ENCODE data around the gene MRPL11.
"Not testable (repeated sequence)": the region's sequence is repeated elsewhere in the genome, so short reads cannot be mapped to it uniquely, and the experiment has no call there.

Gene MRPL11

DNA sequence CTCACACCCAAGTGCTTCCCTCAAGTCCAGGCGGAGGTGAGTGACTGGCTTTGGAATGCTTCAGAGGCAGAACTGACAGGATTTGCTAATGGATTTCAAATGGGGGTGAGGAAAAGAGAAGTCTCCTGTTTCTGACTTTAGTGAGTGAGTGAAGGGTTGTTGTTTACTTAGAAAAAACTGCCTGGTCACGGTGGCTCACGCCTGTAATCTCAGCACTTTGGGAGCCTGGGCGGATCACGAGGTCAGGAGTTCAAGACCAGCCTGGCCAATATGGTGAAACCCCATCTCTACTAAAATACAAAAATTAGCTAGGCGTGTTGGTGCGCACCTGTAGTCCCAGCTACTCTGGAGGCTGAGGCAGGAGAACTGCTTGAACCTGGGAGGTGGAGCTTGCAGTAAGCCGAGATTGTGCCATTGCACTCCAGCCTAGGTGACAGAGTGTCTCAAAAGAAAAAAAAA is 6.7 kb downstream of the MRPL11 start:
- DNase-seq (ENCODE audit: low spot score); FAIRE-seq: not testable (repeated sequence)

DNA sequence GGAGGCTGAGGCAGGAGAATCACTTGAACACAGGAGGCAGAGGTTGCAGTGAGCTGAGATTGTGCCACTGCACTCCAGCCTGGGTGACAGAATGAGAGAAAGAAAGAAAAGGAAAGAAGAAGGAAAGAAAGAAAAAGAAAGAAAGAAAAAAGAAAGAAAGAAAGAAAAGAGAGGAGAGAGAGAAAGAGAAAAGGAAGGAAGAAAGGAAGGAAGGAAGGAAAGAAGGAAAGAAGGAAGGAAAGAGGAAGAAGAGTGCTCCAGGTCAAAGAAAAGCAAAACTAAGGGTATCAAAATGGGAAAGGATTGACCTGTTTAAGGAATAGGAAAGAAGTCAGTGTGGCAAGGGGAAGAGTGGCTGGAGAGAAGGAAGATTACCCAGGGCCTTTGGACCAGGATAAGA is 7.4 kb downstream of the MRPL11 start:
- DNase-seq (ENCODE audit: low spot score); FAIRE-seq: not testable (repeated sequence)

DNA sequence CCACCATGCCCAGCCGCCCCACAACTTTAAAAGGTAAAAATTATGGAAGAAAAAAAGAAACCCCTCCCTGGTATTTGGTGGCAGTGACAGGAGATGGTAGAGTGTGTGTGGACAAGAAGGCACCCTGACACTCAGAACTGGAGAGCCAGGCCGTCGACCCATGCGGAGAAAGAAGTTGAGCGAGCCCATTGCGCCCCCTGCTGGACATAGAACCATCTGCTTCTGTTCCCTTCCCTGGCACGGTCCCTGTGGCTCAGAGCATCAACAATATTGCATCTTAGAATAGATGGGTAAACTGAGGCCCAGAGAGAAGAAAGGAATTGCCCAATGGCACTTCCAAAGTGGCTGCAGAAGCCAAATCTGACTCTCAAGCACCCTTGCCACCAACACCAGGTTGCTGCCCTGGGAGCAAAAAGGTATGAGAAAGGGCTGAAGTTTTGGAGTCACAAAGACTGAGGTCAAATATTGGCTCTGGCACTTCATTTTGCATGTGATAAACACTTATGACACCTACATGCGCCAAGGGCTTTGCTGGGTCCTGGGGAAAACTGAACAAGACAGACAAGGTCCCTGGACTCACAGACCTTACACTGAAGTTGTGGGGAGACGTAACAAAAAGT is 8.6 kb downstream of the MRPL11 start:
- FAIRE-seq (no peak), DNase-seq (ENCODE audit: low spot score) (peak; percentile 15)

DNA sequence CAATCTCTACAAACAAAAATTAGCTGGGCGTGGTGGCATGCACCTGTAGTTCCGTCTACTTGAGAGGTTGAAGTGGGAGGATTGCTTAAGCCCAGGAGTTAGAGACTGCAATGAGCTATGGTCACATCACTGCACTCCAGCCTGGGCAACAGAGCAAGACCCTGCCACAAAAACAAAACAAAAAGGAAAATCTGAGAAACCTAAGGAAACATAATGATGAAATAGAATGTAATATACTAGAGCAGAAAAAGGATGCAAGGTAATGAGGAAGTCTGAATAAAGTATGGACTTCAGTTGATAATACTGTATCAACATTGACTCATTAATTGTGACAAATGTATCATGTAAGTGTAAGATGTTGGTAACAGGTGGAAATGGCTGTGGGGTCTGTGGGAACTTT is 9.7 kb downstream of the MRPL11 start:
- DNase-seq (ENCODE audit: low spot score): no peak
- no peak for FAIRE-seq

DNA sequence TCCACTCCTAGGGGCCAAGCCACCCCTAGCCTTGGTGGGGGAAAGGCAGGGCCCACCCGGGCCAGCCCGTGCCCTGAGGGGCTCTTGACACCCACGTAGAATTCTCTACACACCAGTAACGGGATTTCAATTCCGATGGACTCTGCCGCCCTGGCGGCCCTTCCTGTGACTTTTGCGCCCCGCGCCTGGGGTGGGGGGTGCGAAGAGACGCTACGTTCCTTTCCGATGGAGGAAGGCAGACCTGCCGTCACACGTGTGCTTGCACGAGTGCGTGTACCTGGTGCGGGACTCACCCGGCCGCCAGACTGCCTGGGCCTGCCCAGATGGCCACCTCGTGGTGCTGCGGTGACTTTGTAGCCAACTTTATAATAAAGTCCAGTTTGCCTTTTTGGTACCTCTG is 12.3 kb downstream of the MRPL11 start:
- no peak for FAIRE-seq

DNA sequence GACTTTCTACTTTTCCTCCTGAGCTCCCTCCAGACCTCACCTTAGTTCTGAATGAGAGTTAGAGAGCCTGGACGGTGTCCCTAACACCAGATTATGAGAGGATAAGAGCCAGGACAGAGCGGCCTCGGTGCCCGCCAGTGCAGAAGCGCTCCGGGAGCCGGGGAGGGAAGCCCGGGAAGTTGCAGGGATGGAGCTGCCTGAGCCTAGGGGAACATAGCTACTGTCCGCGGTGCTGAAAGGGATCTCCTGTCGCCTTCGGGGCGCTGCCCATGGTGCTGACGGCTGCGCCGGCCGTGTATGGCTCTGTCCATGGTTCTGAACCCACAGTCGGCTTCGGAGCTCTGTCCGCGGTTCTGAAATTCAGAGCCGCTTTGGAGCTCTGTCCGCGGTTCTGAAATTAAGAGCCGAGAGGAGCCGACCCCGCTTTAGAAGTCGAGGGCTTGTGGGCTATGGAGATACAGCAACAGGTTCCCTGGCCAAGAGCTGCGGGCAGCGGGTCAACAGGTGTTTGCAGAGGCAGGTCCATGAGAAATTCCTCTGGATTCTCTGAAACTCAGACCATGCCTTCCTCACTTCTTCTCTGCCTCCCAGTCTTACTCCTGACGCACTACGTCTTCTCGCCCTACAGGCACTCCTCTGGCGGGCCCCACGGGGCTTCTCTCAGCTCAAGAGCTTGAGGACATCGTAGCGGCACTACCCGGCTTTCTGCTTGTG is 17.0 kb downstream of the MRPL11 start:
- FAIRE-seq: no peak

More for the DNA sequence above, 12.3 kb downstream of the MRPL11 start:
- no peak for DNase-seq (ENCODE audit: low spot score)

DNA sequence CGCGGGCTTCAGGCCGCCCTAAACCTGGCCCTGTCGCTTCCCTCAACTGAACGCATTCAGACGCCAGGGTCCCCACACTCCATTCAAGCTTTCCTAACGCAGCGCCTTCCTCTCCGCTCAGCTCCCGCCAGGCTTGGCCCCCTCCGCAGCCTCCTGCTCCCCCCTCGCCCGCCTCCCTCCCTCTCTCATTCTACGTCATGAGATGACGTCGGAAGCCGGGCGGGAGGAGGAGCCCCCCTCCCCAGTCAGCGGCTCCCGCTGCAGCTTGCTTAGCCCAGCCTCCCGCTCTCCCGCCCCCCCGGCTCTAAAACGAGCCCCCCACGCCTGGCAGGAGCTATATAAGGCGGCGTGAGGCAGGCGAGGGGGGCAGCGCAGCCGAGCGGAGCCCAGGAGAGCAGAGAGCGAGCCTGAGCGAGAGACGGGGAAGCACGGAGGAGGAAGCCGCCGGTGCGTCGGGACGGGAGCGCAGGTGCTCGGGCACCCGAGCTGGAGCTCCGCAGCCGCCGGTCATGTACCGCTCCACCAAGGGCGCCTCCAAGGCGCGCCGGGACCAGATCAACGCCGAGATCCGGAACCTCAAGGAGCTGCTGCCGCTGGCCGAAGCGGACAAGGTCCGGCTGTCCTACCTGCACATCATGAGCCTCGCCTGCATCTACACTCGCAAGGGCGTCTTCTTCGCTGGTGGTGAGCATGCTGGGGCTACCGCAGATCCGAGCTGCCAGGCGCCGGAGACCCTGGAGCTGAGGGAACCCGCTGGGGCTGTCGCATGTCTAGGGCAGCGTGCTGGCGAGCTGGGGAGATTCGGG is 17.8 kb downstream of the MRPL11 start, which contains the start of gene NPAS4:
Gene NPAS4 (plus strand): TSS at position 365 of the 806 bp plus-strand sequence. CDS start 145 bp downstream, at position 510.
- FAIRE-seq (no peak), DNase-seq (ENCODE audit: low spot score) (no peak)

More for the DNA sequence above, 17.0 kb downstream of the MRPL11 start:
- peak; percentile 46 for DNase-seq (ENCODE audit: low spot score)

DNA sequence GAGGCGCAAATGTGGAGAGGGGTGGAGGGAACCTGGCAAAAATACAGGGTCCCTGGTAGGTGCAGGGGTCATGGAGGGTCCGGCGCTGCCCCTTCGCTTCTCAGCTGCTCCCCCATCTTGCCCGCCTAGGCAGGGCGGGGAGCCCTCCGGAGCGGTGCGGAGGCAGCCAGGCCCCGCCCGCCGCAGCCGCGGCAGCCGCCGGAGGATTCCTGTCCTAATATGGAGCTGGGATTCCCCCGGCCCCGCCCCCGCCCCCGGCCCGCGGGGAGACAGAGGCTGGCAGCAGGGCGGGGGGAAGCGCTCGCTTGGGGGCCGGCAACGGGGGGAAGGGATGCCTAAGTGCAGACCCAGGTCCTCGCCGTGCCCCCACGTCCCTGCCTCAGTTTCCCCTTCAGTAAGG is 18.8 kb downstream of the MRPL11 start:
- DNase-seq (ENCODE audit: low spot score) (no peak), FAIRE-seq (no peak)

DNA sequence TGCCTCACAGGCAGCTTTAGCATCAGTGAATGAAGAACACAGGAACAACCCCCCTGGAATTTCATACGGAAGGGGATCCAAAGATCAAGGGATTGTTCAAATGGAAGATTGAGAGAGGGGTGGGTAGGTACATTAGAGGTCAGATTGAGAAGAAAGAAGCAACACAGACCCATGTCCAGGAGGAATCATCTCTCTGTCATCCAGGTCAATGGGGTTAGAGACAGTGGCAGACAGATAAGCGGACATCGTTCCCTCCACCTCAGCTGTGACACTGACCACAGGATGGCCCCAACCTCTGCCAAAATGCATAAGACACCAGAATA is 19.7 kb downstream of the MRPL11 start:
- DNase-seq (ENCODE audit: low spot score) (no peak), FAIRE-seq (no peak)

DNA sequence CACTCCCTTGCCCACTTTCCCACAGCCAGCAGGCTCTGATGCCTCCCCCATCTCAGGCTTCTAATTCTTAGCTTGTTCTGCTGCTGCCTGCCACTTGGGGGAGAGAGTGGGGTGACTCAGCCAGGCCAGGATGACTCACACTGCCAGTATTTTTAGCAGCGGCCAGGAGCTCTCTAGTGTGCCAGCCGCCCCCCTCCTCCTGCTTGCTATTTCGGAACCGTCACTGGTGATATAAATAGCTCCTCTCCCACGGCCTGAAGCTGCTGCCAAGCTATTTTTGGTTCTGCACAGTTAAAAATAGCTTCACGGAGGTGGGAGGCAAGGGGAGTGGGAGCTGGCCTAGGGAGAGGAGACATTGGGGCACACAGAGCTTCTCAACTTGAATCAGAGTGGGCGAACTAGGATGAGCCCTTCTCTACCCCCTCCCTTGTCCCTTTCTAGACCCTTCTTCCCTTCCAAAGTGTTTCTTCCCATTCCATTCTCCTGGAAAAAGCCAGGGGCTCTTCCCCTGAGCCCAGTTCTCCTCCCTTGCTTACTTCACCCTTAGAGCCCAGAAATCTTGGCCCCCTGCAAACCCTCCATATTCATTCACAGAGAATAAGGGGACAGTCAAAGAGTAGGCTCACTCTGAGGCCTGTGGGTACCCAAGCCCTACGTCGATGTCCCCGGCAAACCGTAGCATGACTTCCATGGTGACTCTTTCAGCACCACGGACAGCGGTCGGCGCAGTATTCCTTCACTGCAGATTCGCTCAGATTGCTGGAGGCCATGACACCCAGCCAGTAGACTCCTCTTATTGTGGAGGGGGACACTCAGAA is 20.3 kb downstream of the MRPL11 start:
- peak; percentile 42 for FAIRE-seq
- DNase-seq (ENCODE audit: low spot score): peak; percentile 73

DNA sequence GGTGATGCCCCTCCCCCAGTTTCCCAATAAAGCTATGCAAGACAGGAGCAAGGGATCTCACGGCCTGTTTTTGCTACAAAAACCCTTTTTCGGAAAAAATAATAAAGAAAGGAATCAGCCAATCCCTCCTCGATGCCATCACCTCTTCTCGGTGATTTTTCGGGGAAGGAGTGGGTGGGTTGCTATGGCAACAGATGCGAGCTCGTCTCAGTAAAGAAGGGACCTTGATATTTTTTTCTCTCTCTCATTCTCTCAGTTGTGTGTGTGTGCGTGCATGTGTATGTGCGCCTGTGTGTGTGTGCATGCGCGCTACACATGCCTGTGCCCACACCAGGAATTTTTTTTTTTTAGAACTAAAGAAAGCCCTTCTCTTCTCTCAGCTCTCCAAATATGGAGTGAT is 21.6 kb downstream of the MRPL11 start:
- no peak for FAIRE-seq
- no peak for DNase-seq (ENCODE audit: low spot score)

DNA sequence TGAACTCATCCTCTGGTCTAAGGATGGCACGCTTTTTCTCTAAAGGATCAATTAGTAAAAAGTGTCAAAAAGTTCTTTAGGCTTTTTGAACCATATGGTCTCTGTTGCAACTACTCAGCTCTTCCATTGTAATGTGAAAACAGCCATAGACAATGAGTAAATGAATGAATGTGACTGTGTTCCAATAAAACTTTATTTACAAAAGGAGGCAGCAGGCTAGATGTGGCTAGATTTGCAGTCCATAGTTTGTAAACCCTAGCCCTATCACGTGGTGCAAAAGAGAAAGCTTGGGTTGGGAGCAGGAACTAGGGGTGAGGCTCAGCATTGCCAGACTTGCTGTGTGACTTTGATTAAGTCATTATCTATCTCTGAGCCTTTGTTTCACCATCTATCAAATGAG is 23.2 kb downstream of the MRPL11 start:
- FAIRE-seq (no peak), DNase-seq (ENCODE audit: low spot score) (no peak)

DNA sequence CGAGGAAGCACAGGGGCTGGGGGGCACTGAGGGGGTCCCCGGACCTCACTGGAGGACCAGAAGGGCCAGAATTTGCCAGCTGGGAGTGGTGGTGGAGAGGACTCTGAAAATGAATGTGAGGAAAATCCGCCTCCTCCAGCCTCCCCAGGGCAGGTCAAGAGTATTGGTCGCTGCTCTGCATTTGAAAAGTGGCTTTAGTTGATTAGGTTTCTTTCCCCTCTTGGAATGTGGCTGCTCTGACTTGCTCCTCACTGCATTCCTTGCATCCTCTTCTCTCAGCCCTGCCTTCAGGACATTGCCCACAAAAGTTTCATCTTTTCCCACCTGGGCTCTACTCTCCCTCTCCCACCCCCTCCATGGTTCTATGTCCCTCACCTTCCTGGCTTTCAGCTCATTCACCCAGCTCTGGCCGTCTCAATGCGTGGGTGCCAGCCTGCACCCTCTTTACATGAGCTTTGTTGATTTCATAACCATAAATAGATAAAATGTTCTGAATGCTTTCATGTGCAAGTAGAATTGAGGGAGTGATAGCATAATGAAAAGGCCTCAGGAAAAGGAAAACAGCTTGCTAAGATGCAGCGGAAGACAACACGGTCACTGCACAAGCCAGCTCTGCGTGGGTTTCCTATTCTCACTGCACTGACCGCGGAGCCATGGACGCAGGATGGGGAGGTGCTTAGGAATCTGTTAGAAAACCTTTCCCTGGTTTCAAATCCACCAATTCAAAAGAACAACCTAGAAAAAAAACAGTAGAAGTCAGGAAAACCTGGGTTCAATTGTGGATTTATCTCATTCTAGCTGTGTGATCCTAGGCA is 24.3 kb downstream of the MRPL11 start:
- DNase-seq (ENCODE audit: low spot score) (no peak), FAIRE-seq (no peak)

DNA sequence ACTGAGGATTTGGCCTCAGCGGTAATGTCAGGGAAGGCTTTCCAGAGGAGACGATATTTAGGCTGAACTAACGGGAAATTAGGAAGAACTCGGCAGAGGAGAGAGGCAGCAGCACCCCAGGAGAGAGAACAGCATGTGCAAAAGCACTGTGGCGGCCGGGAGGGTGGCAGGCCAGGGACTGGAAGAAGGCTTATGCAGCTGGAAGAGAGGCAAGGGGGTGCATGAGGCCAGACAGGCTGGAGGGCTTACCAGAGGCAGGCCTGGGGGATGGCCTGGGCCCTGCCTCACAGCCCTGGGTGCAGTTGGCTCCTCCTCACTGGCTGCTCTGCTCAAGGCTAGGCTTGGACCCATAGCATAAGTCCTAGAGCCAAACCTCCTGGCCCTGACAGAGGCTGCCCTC is 25.5 kb downstream of the MRPL11 start:
- no peak for DNase-seq (ENCODE audit: low spot score)
- no peak for FAIRE-seq

DNA sequence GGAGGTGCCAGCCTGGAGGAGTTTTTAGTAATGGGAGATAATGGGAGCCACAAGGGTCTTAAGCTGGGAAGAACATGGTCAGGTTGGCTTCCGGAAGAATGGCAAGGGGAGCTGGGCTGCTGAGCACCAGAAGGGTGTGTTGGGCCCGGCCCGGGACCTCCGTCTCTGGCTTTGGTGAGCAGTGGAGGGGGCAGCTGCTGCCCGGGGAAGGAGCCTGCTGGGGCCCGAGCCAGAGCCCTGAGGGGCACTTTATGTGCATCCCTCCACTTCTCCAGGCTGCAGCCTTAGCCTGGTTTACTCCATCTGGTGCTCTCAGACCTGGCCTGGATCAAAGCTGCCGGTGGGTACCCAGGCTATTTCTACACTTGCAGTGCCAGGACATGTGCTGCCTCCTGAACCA is 26.5 kb downstream of the MRPL11 start:
- FAIRE-seq: no peak
- DNase-seq (ENCODE audit: low spot score): no peak

DNA sequence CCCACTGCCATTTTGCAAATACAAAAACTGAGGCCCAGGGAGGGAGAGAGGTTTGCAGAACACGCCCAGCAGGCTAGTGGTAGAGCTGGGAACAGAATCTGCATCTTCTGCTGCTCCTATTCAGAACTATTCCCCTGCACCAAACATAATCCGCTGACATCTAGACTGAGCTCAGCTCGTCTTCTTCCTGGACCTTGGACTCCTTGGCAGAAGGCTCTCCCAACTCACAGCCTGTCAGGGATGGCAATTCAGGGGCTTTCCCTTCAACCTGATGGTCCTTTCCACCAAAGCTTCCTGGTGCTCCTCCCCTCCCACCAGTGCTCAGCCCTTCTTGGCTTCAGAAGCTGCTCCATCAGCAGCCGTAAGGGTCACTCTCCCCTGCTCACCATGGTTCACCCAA is 27.3 kb downstream of the MRPL11 start:
- FAIRE-seq (no peak), DNase-seq (ENCODE audit: low spot score) (no peak)

DNA sequence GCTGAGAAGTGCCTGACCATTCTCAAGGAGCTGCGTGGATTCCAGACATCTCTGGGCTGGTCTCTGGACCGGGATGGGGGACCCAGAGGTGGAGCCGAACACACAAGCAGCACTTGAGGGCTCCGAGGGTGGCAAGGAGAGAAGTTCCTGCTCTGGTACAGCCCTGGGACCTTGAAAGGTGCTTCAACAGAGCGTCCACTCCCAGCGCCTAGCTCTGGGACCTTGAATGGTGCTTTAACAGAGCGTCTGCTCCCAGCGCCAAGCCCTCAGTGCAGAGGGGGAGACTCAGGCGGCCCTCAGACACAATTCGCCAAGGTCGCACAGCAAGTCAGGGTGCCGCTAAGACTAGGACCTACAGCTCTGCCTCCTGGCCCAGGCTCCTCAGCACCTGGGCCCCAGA is 28.5 kb downstream of the MRPL11 start:
- FAIRE-seq: no peak
- DNase-seq (ENCODE audit: low spot score): no peak

DNA sequence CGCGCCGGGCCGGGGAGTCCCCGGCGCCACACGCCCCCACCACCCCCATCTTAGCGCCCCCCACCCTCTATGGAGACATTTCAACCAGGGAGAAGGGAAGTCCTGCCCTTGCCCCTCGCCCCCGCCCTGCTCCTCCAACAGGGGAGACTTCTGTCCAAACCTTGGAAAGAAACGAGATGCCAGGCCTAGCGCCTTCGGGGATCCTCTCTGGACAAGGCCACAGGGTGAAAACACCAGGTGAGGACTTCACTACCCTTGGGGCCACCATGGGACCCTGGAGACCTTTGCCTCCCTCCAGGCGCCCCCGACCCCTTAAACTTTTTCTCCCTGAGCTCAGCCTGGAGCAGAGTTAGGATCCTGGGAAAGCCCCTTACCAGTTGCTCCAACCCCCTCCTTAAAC is 29.4 kb downstream of the MRPL11 start:
- FAIRE-seq (no peak), DNase-seq (ENCODE audit: low spot score) (no peak)

DNA sequence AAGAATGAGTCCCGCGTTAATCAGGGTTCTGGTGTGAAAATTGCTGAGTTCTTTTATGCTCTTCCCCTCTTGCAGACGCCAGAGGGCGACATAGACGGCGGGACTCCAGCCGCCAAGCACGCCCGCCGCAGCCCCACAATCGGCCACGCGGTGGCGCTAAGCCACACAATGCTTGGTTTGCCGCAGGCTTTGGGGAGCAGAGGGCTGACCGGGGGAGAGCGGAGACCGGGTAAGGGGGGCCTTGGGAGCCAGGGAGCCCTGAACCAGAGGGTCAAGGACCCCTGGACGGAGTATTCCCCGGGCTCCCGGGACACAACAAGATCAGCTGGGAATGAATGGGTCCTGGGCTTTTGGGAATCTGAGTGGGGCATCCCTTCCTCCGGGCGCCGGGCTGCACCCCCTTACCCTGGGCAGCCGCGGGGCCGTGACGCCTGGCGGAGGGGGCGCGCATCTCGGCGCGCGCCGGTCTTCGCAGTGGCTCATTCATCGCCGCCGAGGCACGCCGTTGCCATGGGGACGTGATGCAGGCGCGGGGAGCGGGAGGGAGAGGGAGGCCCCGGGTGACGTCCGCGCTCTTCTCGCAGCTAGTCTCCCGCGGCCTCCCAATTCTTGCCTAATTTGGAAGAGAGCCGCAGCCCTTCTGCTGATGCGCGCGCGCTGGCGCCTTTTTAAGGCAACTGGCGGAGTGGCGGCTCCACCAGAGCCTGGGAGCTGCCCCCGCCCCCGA is 30.0 kb downstream of the MRPL11 start:
- peak; percentile 53 for DNase-seq (ENCODE audit: low spot score)
- FAIRE-seq: peak; percentile 32

DNA sequence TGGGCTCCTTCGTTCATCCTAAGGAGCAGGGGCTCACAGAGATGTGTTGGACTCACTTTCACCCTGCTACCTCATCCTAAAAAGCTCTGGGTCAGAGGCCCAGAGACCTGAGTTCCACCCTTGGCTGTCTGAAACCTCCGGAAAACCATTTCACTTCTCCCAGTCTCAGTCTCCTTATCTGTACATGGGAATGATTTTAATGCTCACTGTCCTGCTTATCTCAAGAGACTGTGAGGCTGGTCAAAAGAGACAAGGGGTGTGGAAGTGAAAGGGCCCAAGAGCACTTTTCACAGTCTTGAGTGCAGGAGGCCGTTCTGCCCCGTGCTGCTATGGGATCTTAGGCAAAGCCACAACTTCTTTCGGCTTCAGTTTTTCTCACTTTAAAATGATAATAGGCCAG is 31.0 kb downstream of the MRPL11 start:
- FAIRE-seq: no peak
- no peak for DNase-seq (ENCODE audit: low spot score)
